ENCODE data around the gene SLU7. TPM values are rescaled to one million over a fixed set of nuclear protein-coding genes. Genes with fewer than 3 reads are reported as not detected.
A peak's percentile ranks its signal among the peaks of the same experiment; 100 is the strongest.

Gene SLU7
- 10 to 100 TPM; 38.9 to 46.2 TPM for total RNA-seq
- long read RNA-seq, partial matches to known transcripts, result 28 of 34 reads
- long read RNA-seq, other reads (novel, unspliced or antisense), result 4 of 34 reads

GRCh38 chr5:160418561-160419457 lies at the start of gene SLU7:
Gene SLU7 (minus strand): TSS chr5:160419081. CDS start chr5:160415294, 3,787 bp downstream.
- peak; percentile 93 to 95 for ATAC-seq
- intact Hi-C loops (cut with DNase I), result no loop called here
- DNase-seq, result peak; percentile 94

GRCh38 chr5:160468363-160468975 lies 49.6 kb upstream of the SLU7 start:
- DNase-seq (no peak), ATAC-seq (no peak)
- intact Hi-C loops (cut with DNase I), result no loop called here

GRCh38 chr5:160467555-160468362 lies 48.9 kb upstream of the SLU7 start:
- intact Hi-C loops (cut with DNase I), result no loop called here

GRCh38 chr5:160466889-160467554 lies 48.1 kb upstream of the SLU7 start:
- ATAC-seq, result no peak
- intact Hi-C loops (cut with DNase I), result no loop called here
- no peak for DNase-seq

More at GRCh38 chr5:160467555-160468362, 48.9 kb upstream of the SLU7 start:
- DNase-seq (peak; percentile 59), ATAC-seq (peak; percentile 61 to 88)

GRCh38 chr5:160466116-160466515 lies 47.2 kb upstream of the SLU7 start:
- no peak for ATAC-seq
- DNase-seq, result no peak
- intact Hi-C loops (cut with DNase I), result no loop called here

GRCh38 chr5:160464466-160464797 lies 45.6 kb upstream of the SLU7 start:
- ATAC-seq, result no peak
- intact Hi-C loops (cut with DNase I), result no loop called here
- no peak for DNase-seq

GRCh38 chr5:160463740-160464465 lies 45.0 kb upstream of the SLU7 start:
- no peak for DNase-seq
- intact Hi-C loops (cut with DNase I), result no loop called here
- ATAC-seq, result no peak

GRCh38 chr5:160463227-160463626 lies 44.3 kb upstream of the SLU7 start:
- intact Hi-C loops (cut with DNase I), result no loop called here
- DNase-seq (no peak), ATAC-seq (no peak)

- intact Hi-C loops (cut with DNase I), result no loop called here
- DNase-seq (no peak), ATAC-seq (no peak)
Measured at GRCh38 chr5:160462167-160462566, 43.3 kb upstream of the SLU7 start.

GRCh38 chr5:160461378-160461777 lies 42.5 kb upstream of the SLU7 start:
- DNase-seq, result no peak
- intact Hi-C loops (cut with DNase I), result no loop called here
- no peak for ATAC-seq

GRCh38 chr5:160460377-160461049 lies 41.6 kb upstream of the SLU7 start:
- DNase-seq (no peak), ATAC-seq (no peak)
- intact Hi-C loops (cut with DNase I), result no loop called here

GRCh38 chr5:160458806-160459800 lies 40.2 kb upstream of the SLU7 start:
- DNase-seq (no peak), ATAC-seq (no peak)
- intact Hi-C loops (cut with DNase I), result no loop called here

GRCh38 chr5:160457252-160457651 lies 38.4 kb upstream of the SLU7 start:
- intact Hi-C loops (cut with DNase I), result no loop called here
- no peak for DNase-seq
- no peak for ATAC-seq

GRCh38 chr5:160456480-160457177 lies 37.7 kb upstream of the SLU7 start:
- ATAC-seq, result no peak
- intact Hi-C loops (cut with DNase I), result no loop called here
- no peak for DNase-seq

- no peak for DNase-seq
- ATAC-seq, result no peak
- intact Hi-C loops (cut with DNase I), result no loop called here
Measured at GRCh38 chr5:160455600-160455999, 36.7 kb upstream of the SLU7 start.

GRCh38 chr5:160453751-160454150 lies 34.9 kb upstream of the SLU7 start:
- ATAC-seq, result no peak
- DNase-seq, result no peak
- intact Hi-C loops (cut with DNase I), result no loop called here
